GM18499 (cell line): ENCODE results near the gene MRPL54.

Experiments used
- ATAC-seq: cut with Tn5 transposase; IDR thresholded peaks from one replicate; pipeline ENCODE4 v1.9.1; 2021; ENCODE audit warnings: moderate number of reproducible peaks; ENCODE audit not compliant: insufficient read depth, unreplicated experiment

The MRPL54 gene

GRCh38 chr19:3782903-3783302 lies 20.4 kb downstream of the MRPL54 start:
- ATAC-seq = no peak

DNA sequence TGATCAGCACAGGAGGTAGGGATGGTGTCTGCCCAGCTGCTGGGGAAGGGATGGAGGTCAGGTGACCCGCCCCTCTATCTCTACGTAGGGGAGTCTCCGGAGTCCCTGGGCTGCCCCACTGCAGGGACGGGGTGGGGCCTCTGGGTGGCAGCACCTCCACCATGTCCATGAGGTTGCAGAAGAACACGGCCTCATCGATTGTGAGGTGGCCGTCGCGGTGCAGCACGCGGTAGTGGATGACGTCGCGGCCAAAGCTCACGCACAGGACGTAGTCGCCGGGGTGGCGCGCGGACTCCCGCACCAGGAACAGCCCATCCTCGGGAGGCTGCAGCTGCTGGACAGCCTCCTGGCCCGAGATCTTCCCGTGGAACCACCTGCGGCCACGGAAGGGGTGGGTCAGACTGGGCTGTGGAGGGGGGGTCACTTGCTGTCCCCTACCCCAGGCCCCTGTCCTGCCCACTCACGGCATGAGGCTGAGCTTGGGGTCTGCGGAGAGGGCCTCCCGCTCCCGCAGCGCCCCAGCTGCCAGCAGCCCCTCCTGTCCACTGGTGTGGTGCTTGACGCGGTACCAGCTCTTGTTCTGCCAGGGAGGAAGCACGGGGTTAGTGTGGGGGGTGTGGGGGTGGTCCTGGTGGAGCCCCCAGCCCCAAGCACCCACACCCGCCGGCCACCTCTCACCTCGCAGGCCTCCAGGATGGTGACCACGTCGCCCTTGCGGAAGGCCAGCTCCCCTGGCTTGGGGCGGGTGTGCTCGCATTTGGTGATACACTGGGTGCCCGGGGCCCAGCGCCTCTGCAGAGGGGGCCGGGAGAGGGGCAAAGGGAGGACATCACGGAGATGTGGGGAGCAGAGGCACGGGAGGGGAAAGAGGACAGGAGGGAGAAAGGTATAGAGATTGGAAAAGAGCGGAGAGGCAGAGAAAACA lies 21.4 kb downstream of the MRPL54 start:
- no peak for ATAC-seq

- ATAC-seq = no peak
Measured at GRCh38 chr19:3784607-3785450, 22.3 kb downstream of the MRPL54 start.

GRCh38 chr19:3785451-3785937 lies 23.0 kb downstream of the MRPL54 start:
- no peak for ATAC-seq

GRCh38 chr19:3785938-3786824 lies 23.7 kb downstream of the MRPL54 start, which contains the start of gene MATK:
Gene MATK (minus strand): TSS chr19:3786381. CDS start chr19:3785135, 1,246 bp downstream.
- no peak for ATAC-seq

- ATAC-seq = no peak
Measured at GRCh38 chr19:3788996-3789778, 26.7 kb downstream of the MRPL54 start.

DNA sequence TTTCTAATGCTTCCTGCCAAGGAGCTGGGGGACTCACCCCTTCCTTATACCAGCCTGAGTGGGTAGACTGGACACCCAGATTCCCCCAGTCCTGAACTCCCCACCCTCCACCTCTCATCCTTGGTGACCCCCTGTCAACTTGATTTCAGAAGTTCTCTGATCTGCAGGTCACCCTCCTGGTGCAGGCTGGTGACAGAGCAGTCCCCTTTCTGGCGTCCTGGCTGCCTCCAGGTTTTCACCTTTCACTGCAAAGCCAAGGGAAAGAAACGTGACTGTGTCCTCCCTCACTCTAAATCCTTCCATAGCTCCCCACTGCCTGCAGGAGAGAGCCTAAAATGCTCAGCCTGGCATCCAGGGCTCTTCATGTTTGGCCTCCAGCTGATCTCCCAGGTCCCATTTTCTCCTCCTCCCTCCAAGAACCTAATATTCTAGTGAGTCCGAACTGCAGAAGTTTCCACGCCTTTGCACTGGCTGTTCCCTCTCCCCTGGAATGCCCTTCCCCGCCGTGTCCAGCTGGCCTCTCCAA lies 27.8 kb downstream of the MRPL54 start:
- no peak for ATAC-seq

- ATAC-seq = no peak
Measured at GRCh38 chr19:3790941-3791340, 28.5 kb downstream of the MRPL54 start.

- no peak for ATAC-seq
Measured at GRCh38 chr19:3792114-3792513, 29.6 kb downstream of the MRPL54 start.

- ATAC-seq = no peak
Measured at GRCh38 chr19:3793799-3794198, 31.3 kb downstream of the MRPL54 start.

- no peak for ATAC-seq
Measured at GRCh38 chr19:3796358-3796757, 33.9 kb downstream of the MRPL54 start.

GRCh38 chr19:3798137-3798536 lies 35.7 kb downstream of the MRPL54 start:
- no peak for ATAC-seq

GRCh38 chr19:3800996-3801395 lies 38.5 kb downstream of the MRPL54 start:
- no peak for ATAC-seq

DNA sequence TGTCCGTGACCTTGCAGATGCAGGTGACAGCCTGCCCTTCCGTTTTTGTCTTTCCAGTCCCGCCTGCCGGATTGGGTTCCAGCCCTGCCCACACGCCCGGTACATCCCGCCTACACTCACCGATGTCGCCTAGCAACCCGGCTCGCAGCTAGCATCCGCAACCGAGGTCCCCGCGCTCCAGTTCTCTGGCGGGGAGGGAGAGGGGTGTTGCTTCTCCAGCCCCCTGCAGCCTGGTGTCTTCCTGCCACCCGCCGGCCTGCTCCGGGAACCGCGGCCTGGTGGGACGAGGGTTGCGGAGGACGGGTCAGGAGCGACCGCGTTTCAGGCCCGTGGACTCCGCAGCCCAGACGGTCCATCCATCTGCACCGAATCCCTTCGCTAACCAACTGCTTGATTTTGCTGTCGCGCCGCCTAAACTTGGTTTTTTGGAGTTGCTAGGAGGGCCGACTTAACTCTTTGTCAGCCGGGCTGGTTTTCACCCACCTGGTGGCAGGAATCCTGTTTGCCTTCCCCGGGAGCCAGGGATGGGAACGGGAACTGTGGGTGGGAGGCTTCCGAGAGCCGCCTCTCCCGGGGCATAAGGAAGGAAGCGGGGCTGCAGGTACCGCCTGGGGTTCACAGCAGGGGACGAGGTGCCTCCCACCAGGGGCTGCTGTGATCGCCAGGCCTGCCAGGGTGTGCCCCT lies 39.1 kb downstream of the MRPL54 start:
- no peak for ATAC-seq

GRCh38 chr19:3803114-3803888 lies 40.8 kb downstream of the MRPL54 start:
- no peak for ATAC-seq

DNA sequence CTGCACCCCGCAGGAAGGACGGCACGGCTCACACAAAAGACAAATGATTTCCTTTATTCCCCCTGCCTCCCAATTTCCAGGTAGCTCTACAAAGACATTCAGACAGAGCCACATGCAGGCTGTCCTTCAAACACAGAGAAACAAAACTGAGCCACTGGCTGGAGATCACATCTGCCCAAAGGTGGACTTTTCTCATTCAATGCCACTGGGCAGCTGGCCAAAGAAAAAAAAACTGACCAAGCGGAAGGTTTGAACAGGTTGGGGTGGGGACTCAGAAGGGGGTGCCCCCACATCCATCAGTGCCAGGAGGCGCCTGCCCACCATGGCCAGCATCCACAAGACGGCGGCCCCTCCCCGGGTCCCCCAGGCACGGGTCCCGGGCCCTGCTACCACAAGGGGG lies 41.5 kb downstream of the MRPL54 start:
- no peak for ATAC-seq

- no peak for ATAC-seq
Measured at GRCh38 chr19:3804429-3804828, 41.9 kb downstream of the MRPL54 start.

- no peak for ATAC-seq
Measured at GRCh38 chr19:3805859-3806258, 43.4 kb downstream of the MRPL54 start.
